ENCODE data around the gene NR2E3. TPM values are rescaled to one million over a fixed set of nuclear protein-coding genes. Genes with fewer than 3 reads are reported as not detected.

Gene NR2E3
- polyA plus RNA-seq, 1 donor from 2014 or later = not detected

- Histone ChIP-seq H3K4me3 (ENCODE audit: low read length) (no peak overlapping the region), H3K4me2 (ENCODE audit: low read length) (no peak overlapping the region), H4K20me1 (ENCODE audit: insufficient read depth) (no peaks in the 10 kb centered on the region), H3K36me3 (ENCODE audit: insufficient read depth, low read length) (no peaks in the 10 kb centered on the region), H3K9me3 (ENCODE audit: low read length) (no peaks in the 10 kb centered on the region), H2AFZ (ENCODE audit: low read depth, low read length) (no peak overlapping the region), H3K27me3 (ENCODE audit: insufficient read depth, low read depth, low read length) (no peaks in the 10 kb centered on the region), H3K9ac (ENCODE audit: low read length) (no peak overlapping the region), H3K79me2 (replicated peaks; ENCODE audit: insufficient read depth, low read length) (no peaks in the 10 kb centered on the region), H3F3A (ENCODE audit: insufficient read depth, low read length, poor library complexity, severe bottlenecking) (no peaks in the 10 kb centered on the region), H3K9me2 (ENCODE audit: insufficient read depth, low read length) (no peaks in the 10 kb centered on the region), H3K27ac (ENCODE audit: low read length) (no peak overlapping the region)
- TF ChIP-seq POLR2AphosphoS5 (IDR thresholded peaks at IDR 0.05) (no peak), TAF1 (IDR thresholded peaks at IDR 0.05; ENCODE audit: low read depth) (no peak), REST (IDR thresholded peaks at IDR 0.05; ENCODE audit: borderline replicate concordance) (no peak), RAD21 (conservative IDR thresholded peaks at IDR 0.05) (no peak), EP300 (conservative IDR thresholded peaks at IDR 0.05; ENCODE audit: poor library complexity, severe bottlenecking) (no peak), EZH2 (IDR thresholded peaks at IDR 0.05; ENCODE audit: borderline replicate concordance, insufficient read depth, low read length, poor library complexity, severe bottlenecking) (no peak)
These were observed 8.3 kb upstream of the NR2E3 start for GRCh38 chr15:71801935-71802655.

- Histone ChIP-seq H3K9me3 (ENCODE audit: low read length) (no peaks in the 10 kb centered on the region), H3K9ac (ENCODE audit: low read length) (no peak overlapping the region), H3K4me3 (ENCODE audit: low read length) (no peak overlapping the region), H3F3A (ENCODE audit: insufficient read depth, low read length, poor library complexity, severe bottlenecking) (no peaks in the 10 kb centered on the region), H3K4me2 (ENCODE audit: low read length) (no peak overlapping the region), H3K27me3 (ENCODE audit: insufficient read depth, low read depth, low read length) (no peaks in the 10 kb centered on the region), H3K27ac (ENCODE audit: low read length) (no peak overlapping the region), H2AFZ (ENCODE audit: low read depth, low read length) (no peak overlapping the region), H4K20me1 (ENCODE audit: insufficient read depth) (no peaks in the 10 kb centered on the region), H3K9me2 (ENCODE audit: insufficient read depth, low read length) (no peaks in the 10 kb centered on the region), H3K36me3 (ENCODE audit: insufficient read depth, low read length) (no peaks in the 10 kb centered on the region), H3K79me2 (replicated peaks; ENCODE audit: insufficient read depth, low read length) (no peaks in the 10 kb centered on the region)
- no peak for TF ChIP-seq RAD21 (conservative IDR thresholded peaks at IDR 0.05)
- TF ChIP-seq TAF1 (IDR thresholded peaks at IDR 0.05; ENCODE audit: low read depth) = no peak
- TF ChIP-seq POLR2AphosphoS5 (IDR thresholded peaks at IDR 0.05) = no peak
- no peak for TF ChIP-seq REST (IDR thresholded peaks at IDR 0.05; ENCODE audit: borderline replicate concordance)
- no peak for TF ChIP-seq CTCF (IDR thresholded peaks at IDR 0.05; ENCODE audit: poor library complexity, severe bottlenecking)
- no peak for TF ChIP-seq SMC3 (conservative IDR thresholded peaks at IDR 0.05; ENCODE audit: poor library complexity)
- no peak for TF ChIP-seq EZH2 (IDR thresholded peaks at IDR 0.05; ENCODE audit: borderline replicate concordance, insufficient read depth, low read length, poor library complexity, severe bottlenecking)
- TF ChIP-seq MXI1 (conservative IDR thresholded peaks at IDR 0.05; ENCODE audit: poor library complexity, severe bottlenecking) = no peak
These were observed 7.6 kb upstream of the NR2E3 start for GRCh38 chr15:71802770-71803169.
